GM19043 (cell line): ENCODE results near the gene SLC35B3.
"Not testable (repeated sequence)": the region's sequence is repeated elsewhere in the genome, so short reads cannot be mapped to it uniquely, and the experiment has no call there.

Source experiments
- ATAC-seq: cut with Tn5 transposase; IDR thresholded peaks from one replicate; pipeline ENCODE4 v1.9.1; 2021; ENCODE audit warnings: low read depth; ENCODE audit not compliant: unreplicated experiment

The SLC35B3 gene

GRCh38 chr6:8435093-8435844 lies at the start of gene SLC35B3:
TSS of gene SLC35B3 (minus strand) at chr6:8435545.
- ATAC-seq, result peak; percentile 95

- no peak for ATAC-seq
Measured at GRCh38 chr6:8483650-8484049, 48.3 kb upstream of the SLC35B3 start.

- ATAC-seq, result no peak
Measured at GRCh38 chr6:8481727-8482126, 46.4 kb upstream of the SLC35B3 start.

GRCh38 chr6:8478418-8478817 lies 43.1 kb upstream of the SLC35B3 start:
- no peak for ATAC-seq

- no peak for ATAC-seq
Measured at GRCh38 chr6:8476656-8477055, 41.3 kb upstream of the SLC35B3 start.

- no peak for ATAC-seq
Measured at GRCh38 chr6:8468552-8469356, 33.4 kb upstream of the SLC35B3 start.

GRCh38 chr6:8462694-8463093 lies 27.3 kb upstream of the SLC35B3 start:
- no peak for ATAC-seq

- no peak for ATAC-seq
Measured at GRCh38 chr6:8462169-8462568, 26.8 kb upstream of the SLC35B3 start.

- ATAC-seq, result no peak
Measured at GRCh38 chr6:8446391-8446790, 11.0 kb upstream of the SLC35B3 start.

GRCh38 chr6:8445930-8446329 lies 10.6 kb upstream of the SLC35B3 start:
- ATAC-seq, result not testable (repeated sequence)

- no peak for ATAC-seq
Measured at GRCh38 chr6:8442150-8442549, 6.8 kb upstream of the SLC35B3 start.

- ATAC-seq, result no peak
Measured at GRCh38 chr6:8441452-8441851, 6.1 kb upstream of the SLC35B3 start.

- ATAC-seq, result no peak
Measured at GRCh38 chr6:8439601-8440268, 4.4 kb upstream of the SLC35B3 start.

- no peak for ATAC-seq
Measured at GRCh38 chr6:8437813-8438212, 2.5 kb upstream of the SLC35B3 start.

GRCh38 chr6:8436966-8437365 lies 1.6 kb upstream of the SLC35B3 start:
- ATAC-seq, result no peak

GRCh38 chr6:8435845-8436168 lies 462 bp upstream of the SLC35B3 start:
- ATAC-seq, result no peak

GRCh38 chr6:8434727-8435092 lies 635 bp downstream of the SLC35B3 start:
- peak; percentile 15 for ATAC-seq

- ATAC-seq, result no peak
Measured at GRCh38 chr6:8432614-8433013, 2.7 kb downstream of the SLC35B3 start.

GRCh38 chr6:8429821-8430220 lies 5.5 kb downstream of the SLC35B3 start:
- no peak for ATAC-seq

GRCh38 chr6:8426544-8426943 lies 8.8 kb downstream of the SLC35B3 start:
- ATAC-seq, result not testable (repeated sequence)

- no peak for ATAC-seq
Measured at GRCh38 chr6:8420031-8420588, 15.2 kb downstream of the SLC35B3 start.
